HG03565 (cell line): ENCODE measurements around the gene SIM2.

Source experiments
- ATAC-seq: cut with Tn5 transposase; IDR thresholded peaks from one replicate; pipeline ENCODE4 v1.9.1; 2021; ENCODE audit warnings: mild to moderate bottlenecking, moderate library complexity; ENCODE audit not compliant: unreplicated experiment

The SIM2 gene

GRCh38 chr21:36733857-36734256 lies 34.9 kb downstream of the SIM2 start:
- no peak for ATAC-seq

DNA sequence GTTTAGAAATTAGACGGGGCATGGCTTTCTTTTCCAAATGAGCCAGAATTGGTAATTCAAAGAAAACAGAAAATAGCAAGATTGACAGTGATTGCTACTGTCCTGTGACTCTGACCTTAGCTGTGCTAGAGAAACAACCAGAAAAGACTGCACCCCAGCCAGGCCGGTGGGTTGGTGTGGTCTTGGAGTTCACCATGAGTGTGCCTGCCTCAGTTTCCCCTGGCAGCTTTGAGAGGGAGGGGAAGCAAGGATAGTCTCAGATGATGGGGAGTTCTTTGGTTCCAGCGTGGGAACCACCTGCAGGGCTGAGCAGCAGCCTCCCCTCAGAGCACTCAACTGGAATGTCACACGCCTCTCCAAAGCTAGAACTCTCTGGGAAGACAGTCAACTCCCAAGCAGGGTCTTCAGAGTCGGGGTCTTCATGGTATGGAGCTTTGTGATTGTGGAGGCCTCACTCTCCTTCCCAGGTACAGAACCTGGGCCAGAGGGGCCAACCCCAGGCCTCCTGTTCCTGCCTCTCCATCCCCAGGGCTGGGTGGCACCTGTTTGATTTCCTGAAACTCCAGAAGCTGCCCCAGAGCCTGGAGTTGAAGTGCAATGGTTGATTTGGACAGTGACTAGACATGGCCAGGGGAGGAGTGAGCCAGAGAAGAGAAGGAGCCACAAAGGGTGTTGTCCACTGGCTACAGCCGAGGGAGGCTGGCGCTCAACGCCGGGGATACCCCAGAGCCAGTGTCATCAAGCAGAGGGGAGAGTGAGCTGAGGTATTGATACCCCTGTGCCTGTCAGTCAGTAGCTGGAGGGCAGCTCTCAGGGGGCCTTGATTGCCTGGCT lies 35.7 kb downstream of the SIM2 start:
- no peak for ATAC-seq

DNA sequence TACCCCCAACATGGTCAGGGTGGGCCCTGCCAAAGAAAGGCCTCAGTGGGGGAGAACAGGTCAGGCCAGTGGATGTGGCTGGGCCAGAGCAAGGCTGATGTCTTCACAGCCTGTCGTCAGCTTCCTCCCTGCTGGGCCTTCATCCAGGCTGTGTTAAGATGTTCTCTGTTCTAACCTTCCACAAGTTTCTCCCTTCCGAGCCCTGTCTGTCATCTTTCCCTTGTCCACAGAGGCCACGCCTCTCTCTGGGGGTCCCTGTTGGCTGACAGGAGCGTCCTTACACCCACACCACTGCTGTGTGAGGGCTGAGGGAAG lies 36.2 kb downstream of the SIM2 start:
- no peak for ATAC-seq

- no peak for ATAC-seq
Measured at GRCh38 chr21:36735724-36736320, 36.9 kb downstream of the SIM2 start.

GRCh38 chr21:36738489-36739126 lies 39.7 kb downstream of the SIM2 start:
- ATAC-seq: no peak

- ATAC-seq: no peak
Measured at GRCh38 chr21:36741506-36741905, 42.6 kb downstream of the SIM2 start.

GRCh38 chr21:36743008-36743407 lies 44.1 kb downstream of the SIM2 start:
- ATAC-seq: no peak

DNA sequence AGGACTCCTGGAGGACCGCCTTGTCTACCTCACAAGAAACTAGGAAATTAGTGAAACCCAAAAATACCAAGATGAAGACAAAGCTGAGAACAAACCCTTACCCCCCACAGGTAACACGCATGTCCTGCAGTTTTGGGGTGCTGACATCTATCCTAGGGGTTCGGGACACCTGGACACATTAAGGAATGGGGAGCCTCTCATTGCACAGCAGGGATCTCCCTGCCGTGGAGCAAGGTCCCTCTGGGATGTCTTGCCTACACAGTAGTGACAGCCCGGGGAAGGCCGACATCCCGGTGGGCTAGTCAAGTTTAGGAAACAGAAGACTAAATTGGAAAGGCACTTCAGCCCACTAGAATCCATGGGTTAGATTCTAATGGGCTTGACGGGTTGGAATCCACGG lies 44.5 kb downstream of the SIM2 start:
- ATAC-seq: no peak

DNA sequence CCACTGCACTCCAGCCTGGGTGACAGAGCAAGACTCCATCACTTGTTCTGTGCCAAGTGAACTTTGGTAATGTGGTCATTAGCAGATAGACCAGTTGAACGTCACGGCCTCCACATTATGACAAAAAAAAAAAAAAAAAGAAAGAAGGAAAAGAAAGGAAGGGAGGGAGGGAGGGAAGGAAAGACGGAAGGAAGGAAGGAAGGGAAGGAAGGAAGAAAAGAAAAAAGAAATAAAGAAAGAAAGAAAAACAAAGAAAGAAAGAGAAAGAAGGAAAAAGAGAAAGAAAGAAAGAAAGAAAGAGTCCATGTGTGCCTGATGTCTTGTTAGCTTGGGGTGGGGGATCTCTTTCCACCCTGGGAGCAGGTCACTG lies 45.3 kb downstream of the SIM2 start:
- no peak for ATAC-seq

- no peak for ATAC-seq
Measured at GRCh38 chr21:36744560-36745231, 45.8 kb downstream of the SIM2 start.

DNA sequence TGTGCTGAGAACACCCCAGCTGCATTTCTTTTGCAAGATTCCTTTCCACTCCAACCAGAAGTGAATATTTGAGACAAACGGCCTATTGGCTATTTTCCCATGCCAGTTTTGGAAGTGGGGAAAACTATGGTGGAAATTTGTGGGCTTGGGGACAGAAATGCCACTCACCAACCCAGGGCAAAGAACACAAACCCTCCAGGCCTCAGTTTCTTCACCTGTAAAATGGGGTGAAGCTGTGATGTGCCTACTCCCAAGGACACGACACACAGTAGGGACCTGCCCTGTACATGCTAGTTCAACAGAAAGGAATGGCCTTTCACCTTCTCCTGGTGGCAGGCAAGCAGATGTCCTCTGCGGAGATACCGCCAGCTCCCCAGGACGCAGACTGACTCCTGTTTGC lies 46.5 kb downstream of the SIM2 start:
- ATAC-seq: no peak

GRCh38 chr21:36747041-36747814 lies 48.3 kb downstream of the SIM2 start:
- ATAC-seq: no peak

GRCh38 chr21:36747815-36748383 lies 49.0 kb downstream of the SIM2 start:
- no peak for ATAC-seq

DNA sequence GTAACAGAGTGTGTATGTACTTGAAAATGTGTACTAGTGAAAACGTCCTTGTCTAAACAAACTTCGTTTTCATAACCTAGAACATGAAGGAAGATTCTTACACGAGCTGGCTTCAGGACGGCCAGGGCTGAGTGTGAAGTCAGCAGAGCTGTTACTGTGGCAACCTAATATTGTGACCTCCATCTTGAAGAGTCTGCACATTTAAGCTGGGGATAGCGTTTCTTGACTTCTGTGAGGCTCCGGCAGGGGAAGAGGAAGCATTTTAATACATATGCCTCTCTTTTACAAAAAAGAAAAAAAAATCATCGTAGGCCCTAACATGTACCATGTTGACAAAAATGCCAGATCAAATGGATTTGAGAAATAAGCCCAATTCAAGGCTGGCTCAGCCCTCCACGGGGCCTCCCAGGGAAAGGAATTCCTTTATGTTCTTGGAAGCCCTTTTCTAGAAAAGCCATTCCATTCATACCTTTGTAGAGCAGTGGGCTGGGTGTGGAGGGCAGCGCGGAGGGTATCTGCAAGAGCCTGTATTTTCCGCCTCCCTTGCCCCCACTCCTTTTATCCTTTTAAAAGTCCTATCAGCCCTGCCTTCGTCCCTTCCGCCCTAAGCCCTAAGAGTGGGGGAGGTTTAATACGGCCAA lies 51.1 kb downstream of the SIM2 start:
- ATAC-seq: no peak

GRCh38 chr21:36750576-36750959 lies 51.7 kb downstream of the SIM2 start:
- no peak for ATAC-seq

DNA sequence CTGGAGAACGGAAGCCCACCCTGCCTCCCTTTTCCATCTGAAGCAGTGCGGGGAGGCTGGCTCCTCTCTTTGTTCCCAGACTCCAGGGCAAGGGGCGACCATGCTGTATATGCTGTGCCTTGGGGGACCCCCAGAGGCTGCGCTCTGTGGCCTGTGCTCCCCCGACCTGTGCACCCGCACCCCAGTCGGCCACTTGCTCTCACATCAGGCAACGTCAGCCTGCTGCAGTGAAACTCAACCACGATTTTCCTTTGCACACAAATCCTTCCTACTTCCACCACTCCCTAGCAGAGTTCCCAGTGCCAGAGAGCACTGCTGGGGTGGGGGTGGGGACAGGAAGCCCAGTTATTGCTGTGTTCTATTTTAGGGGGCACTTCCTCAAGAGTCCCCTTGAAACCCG lies 52.5 kb downstream of the SIM2 start:
- no peak for ATAC-seq

- no peak for ATAC-seq
Measured at GRCh38 chr21:36753556-36753955, 54.6 kb downstream of the SIM2 start.

DNA sequence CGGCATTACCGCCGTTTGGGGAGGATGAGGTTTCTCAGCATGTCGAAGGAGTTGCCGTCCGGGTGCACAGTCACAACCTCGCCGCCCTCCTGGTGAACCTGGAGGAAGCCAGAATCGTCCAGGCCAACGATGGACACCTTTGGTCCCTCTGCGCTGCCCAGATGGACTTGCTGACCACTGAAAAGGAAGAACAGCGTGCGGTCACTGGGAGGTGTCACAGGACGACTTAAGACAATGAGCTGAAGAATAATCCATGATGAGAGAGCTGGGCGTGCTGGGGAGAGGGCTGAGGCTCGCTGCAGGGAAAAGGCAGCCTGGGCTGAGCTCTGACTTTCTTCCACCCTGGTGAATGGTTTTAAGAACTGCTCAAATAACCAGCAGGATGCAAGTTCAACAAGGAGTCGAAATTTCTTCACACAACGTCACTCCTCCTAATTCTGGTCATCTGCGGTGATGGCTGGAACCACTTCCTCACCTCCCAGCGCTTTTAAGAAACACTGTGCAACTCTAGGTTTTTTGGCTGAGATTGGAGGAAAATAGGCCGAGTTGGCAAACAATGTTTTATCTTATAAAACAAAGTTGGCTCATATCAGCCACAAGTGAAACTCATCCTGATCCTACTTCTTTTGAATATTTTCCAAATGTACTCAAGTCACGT lies 55.5 kb downstream of the SIM2 start:
- no peak for ATAC-seq

DNA sequence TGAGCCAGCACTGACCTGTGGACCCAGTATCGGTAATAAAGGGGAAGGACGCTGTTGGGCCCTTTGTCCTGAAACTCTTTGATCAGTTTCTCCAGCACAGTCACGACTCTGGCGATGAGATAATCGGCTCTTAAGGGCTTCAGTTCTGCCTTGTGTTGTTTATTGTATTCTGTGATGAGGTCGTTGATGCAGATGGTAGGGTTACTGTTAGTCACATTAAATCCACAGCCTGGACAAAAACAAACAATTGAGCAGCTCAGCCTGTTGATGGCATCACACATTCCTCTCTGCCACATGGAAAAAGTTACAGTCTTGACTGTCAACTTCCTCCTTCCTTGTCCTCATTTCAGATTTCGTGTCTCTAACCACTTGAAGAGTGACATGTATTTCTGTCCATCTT lies 57.6 kb downstream of the SIM2 start:
- no peak for ATAC-seq

GRCh38 chr21:36757196-36757595 lies 58.3 kb downstream of the SIM2 start:
- no peak for ATAC-seq
